HepG2 (cell line): ENCODE data around the gene ADAMTS16. TPM values are rescaled to one million over a fixed set of nuclear protein-coding genes. Genes with fewer than 3 reads are reported as not detected.

Source experiments
- ATAC-seq: fragments of 200-7000 bp; cut with Tn5 transposase; 3 replicates; pipeline ENCODE4 v1.9.1; 2020; ENCODE audit warnings: mild to moderate bottlenecking, moderate library complexity
- BruUV-seq: library from RNA; stranded (reverse); fragments of 400-500 nt; replicated peaks from 2 replicates; lab custom pipeline; 2021; lab: Mats Ljungman, UMichigan
- CTCF ChIA-PET: fragments of 300-600 bp; formaldehyde crosslinking; extraction: SDS; loops from one replicate; lab custom pipeline; 2021; ENCODE audit warnings: low total read pairs, inconsistent platforms, low intra/inter-chr PET ratio; lab: Yijun Ruan, JAX
- POLR2A ChIA-PET: fragments of 350-600 bp; sonication (Branson Sonifier 250); formaldehyde crosslinking; loops from one replicate; lab custom pipeline; 2020; ENCODE audit warnings: antibody characterized with exemption, inconsistent platforms; lab: Yijun Ruan, JAX
- DNase-seq: peaks from one replicate; pipeline ENCODE4 v3.0.0-alpha.2; 2015; ENCODE audit warnings: low spot score
- FAIRE-seq: peaks from 3 replicates; lab custom pipeline; 2011; peaks lifted over from hg19 to GRCh38; lab: Jason Lieb, UNC
- H2AFZ ChIP-seq: one replicate; pipeline ENCODE4 v1.6.1; 2011; ENCODE audit warnings: low read length, inconsistent platforms
- H3K27ac ChIP-seq: fragments of 300-600 bp; 3 replicates; pipeline ENCODE4 v1.8.0; 2011; ENCODE audit warnings: mixed run types, mild to moderate bottlenecking, mixed read lengths, low read length, inconsistent platforms; ENCODE audit not compliant: insufficient read depth; ENCODE audit errors: extremely low read length
- H3K27me3 ChIP-seq, 2 experiments: fragments of 200-600 bp in 1 of 2; 2 replicates in 1 of 2; 3 replicates in 1 of 2; pipeline versions ENCODE4 v1.6.0 to v1.8.0; 2011; ENCODE audit warnings: low read length in 2 of 2, mild to moderate bottlenecking in 2 of 2, moderate library complexity in 2 of 2, inconsistent platforms in 1 of 2; ENCODE audit not compliant: insufficient read depth in 2 of 2, control insufficient read depth in 1 of 2
- H3K36me3 ChIP-seq, 2 experiments: fragments of 200-600 bp in 1 of 2; replicated peaks in 1 of 2; 2 replicates in 1 of 2; 3 replicates in 1 of 2; pipeline versions ENCODE4 v1.5.1 to v1.8.0; 2011; ENCODE audit warnings: low read length in 2 of 2, inconsistent platforms in 1 of 2; ENCODE audit not compliant: insufficient read depth in 2 of 2, control insufficient read depth in 1 of 2
- H3K4me1 ChIP-seq: 2 replicates; pipeline ENCODE4 v1.5.1; 2012; ENCODE audit warnings: low read length, inconsistent platforms; ENCODE audit not compliant: insufficient read depth
- H3K4me2 ChIP-seq: 2 replicates; pipeline ENCODE4 v1.6.0; 2011; ENCODE audit warnings: low read depth, low read length, inconsistent platforms
- H3K4me3 ChIP-seq, 3 experiments: fragments of 200-600 bp in 1 of 3; sonication (generic), shearing (Covaris generic) in 1 of 3; replicated peaks in 1 of 3; 2 replicates each; pipeline ENCODE4 v1.5.1; 2011 to 2016; ENCODE audit warnings: low read length in 3 of 3, inconsistent platforms in 2 of 3, low read depth in 2 of 3, mild to moderate bottlenecking in 2 of 3, control low read depth in 1 of 3, mixed read lengths in 1 of 3; ENCODE audit not compliant: insufficient read depth in 1 of 3
- H3K79me2 ChIP-seq: one replicate; pipeline ENCODE4 v1.6.1; 2011; ENCODE audit warnings: low read length, inconsistent platforms; ENCODE audit not compliant: insufficient read depth
- H3K9ac ChIP-seq: 2 replicates; pipeline ENCODE4 v1.6.0; 2011; ENCODE audit warnings: mild to moderate bottlenecking, low read depth, low read length, inconsistent platforms; ENCODE audit not compliant: insufficient read depth
- H3K9me3 ChIP-seq: 2 replicates; pipeline ENCODE4 v1.5.1; 2012; ENCODE audit warnings: mild to moderate bottlenecking, low read length
- H4K20me1 ChIP-seq: 2 replicates; pipeline ENCODE4 v1.6.0; 2011; ENCODE audit warnings: inconsistent platforms, mild to moderate bottlenecking, low read length, moderate library complexity; ENCODE audit not compliant: insufficient read depth
- ARNT2 ChIP-seq: sonication (generic); formaldehyde crosslinking; IDR thresholded peaks from 2 replicates; pipeline ENCODE4 v1.8.0; 2022; ENCODE audit warnings: mild to moderate bottlenecking, low read depth, missing genetic modification reagents, moderate library complexity
- CAMTA2 ChIP-seq: sonication (generic); formaldehyde crosslinking; IDR thresholded peaks from 2 replicates; pipeline ENCODE4 v1.4.0; 2020; ENCODE audit warnings: mild to moderate bottlenecking, missing genetic modification reagents, borderline replicate concordance
- FOXA1 ChIP-seq, 2 experiments: fragments of 450-650 bp in 1 of 2; sonication (generic) in 1 of 2; formaldehyde crosslinking in 1 of 2; IDR thresholded peaks; 2 replicates each; pipeline versions ENCODE4 v1.4.0 to v1.6.1; 2016 to 2020; ENCODE audit warnings: missing genetic modification reagents in 1 of 2
- SIX1 ChIP-seq: sonication (generic); formaldehyde crosslinking; IDR thresholded peaks from 2 replicates; pipeline ENCODE4 v1.4.0; 2020; ENCODE audit warnings: missing genetic modification reagents, borderline replicate concordance
- SP5 ChIP-seq: IDR thresholded peaks from 2 replicates; pipeline ENCODE4 v1.6.1; 2016; ENCODE audit warnings: low read depth, borderline replicate concordance
- TBX3 ChIP-seq: fragments of 450-650 bp; IDR thresholded peaks from 2 replicates; pipeline ENCODE4 v1.6.1; 2017; ENCODE audit warnings: antibody characterized with exemption, mild to moderate bottlenecking, inconsistent platforms, borderline replicate concordance
- ZNF530 ChIP-seq: sonication (generic); formaldehyde crosslinking; IDR thresholded peaks from 2 replicates; pipeline ENCODE4 v1.5.0; 2020; ENCODE audit warnings: low read depth, mild to moderate bottlenecking, missing genetic modification reagents
- ZNF777 ChIP-seq: sonication (generic); formaldehyde crosslinking; IDR thresholded peaks from 2 replicates; pipeline ENCODE4 v1.4.0; 2020; ENCODE audit warnings: missing genetic modification reagents
- ZNF792 ChIP-seq: IDR thresholded peaks from 2 replicates; pipeline ENCODE4 v1.6.1; 2016
- WGBS: methylation state at CpG from one replicate; pipeline ENCODE4 v1.1.6; 2017; ENCODE audit warnings: low lambda C conversion rate; 5-methylcytosine and 5-hydroxymethylcytosine counted together
- in situ Hi-C: cut with HindIII; loops from 2 replicates; pipeline ENCODE4 v1.10.0; 2017; ENCODE audit warnings: low pct_unique_long_range_greater_than_20kb; ENCODE audit not compliant: extremely low pct_ligation_motif_present
- intact Hi-C: fragments of 100-400 bp; cut with micrococcal nuclease; formaldehyde crosslinking; loops from one replicate; pipeline ENCODE4 v1.10.0; 2022; ENCODE audit not compliant: unreplicated experiment
- polyA plus RNA-seq, 8 experiments: library from polyadenylated mRNA; depleted of rRNA in 3 of 8; stranded (reverse) in 7 of 8; unstranded in 1 of 8; fragments of >200 nt; fragmentation: Illumina TruSeq in 4 of 8; extraction: Trizol in 4 of 8; gene quantifications; 2 replicates each; pipeline versions ENCODE4 v1.2.1 to v1.2.3, GENCODE V29; 2011 to 2016; ENCODE audit warnings: low read depth in 4 of 8, missing spikeins in 1 of 8, mixed read lengths in 1 of 8; ENCODE audit not compliant: insufficient read depth in 1 of 8
- total RNA-seq, 5 experiments: library from RNA; depleted of rRNA; stranded (reverse); fragments of >200 nt; fragmentation: Illumina TruSeq; extraction: Trizol; gene quantifications; 2 replicates each; pipeline ENCODE4 v1.2.3, GENCODE V29; 2016; ENCODE audit warnings: low read depth in 1 of 5
- TF ChIP-seq, protein P1 (sequence below): IDR thresholded peaks from 2 replicates; pipeline ENCODE4 v1.6.1; 2016; ENCODE audit warnings: missing compliant biosample characterization, missing genetic modification reagents, borderline replicate concordance
- TF ChIP-seq, protein P2 (sequence below): sonication (generic); formaldehyde crosslinking; IDR thresholded peaks from 2 replicates; pipeline ENCODE4 v1.5.1; 2020; ENCODE audit warnings: mild to moderate bottlenecking, missing genetic modification reagents, moderate library complexity
- TF ChIP-seq, protein P3 (sequence below), 2 experiments: fragments of 450-650 bp in 1 of 2; sonication (generic) in 1 of 2; formaldehyde crosslinking; IDR thresholded peaks; 2 replicates each; pipeline versions ENCODE4 v1.5.0 to v1.8.0; 2020 to 2022; ENCODE audit warnings: mild to moderate bottlenecking in 1 of 2, missing genetic modification reagents in 1 of 2
- TF ChIP-seq, protein P4 (sequence below): sonication (generic); formaldehyde crosslinking; IDR thresholded peaks from 2 replicates; pipeline ENCODE4 v1.5.1; 2020; ENCODE audit warnings: missing genetic modification reagents, mild to moderate bottlenecking, borderline replicate concordance

ADAMTS16 gene
- total and polyA plus RNA-seq, 2 of the 13 experiments (the other 11 are each of a cell fraction or from before 2014, with no cell fraction given) = 0.02 to 0.03 TPM

DNA sequence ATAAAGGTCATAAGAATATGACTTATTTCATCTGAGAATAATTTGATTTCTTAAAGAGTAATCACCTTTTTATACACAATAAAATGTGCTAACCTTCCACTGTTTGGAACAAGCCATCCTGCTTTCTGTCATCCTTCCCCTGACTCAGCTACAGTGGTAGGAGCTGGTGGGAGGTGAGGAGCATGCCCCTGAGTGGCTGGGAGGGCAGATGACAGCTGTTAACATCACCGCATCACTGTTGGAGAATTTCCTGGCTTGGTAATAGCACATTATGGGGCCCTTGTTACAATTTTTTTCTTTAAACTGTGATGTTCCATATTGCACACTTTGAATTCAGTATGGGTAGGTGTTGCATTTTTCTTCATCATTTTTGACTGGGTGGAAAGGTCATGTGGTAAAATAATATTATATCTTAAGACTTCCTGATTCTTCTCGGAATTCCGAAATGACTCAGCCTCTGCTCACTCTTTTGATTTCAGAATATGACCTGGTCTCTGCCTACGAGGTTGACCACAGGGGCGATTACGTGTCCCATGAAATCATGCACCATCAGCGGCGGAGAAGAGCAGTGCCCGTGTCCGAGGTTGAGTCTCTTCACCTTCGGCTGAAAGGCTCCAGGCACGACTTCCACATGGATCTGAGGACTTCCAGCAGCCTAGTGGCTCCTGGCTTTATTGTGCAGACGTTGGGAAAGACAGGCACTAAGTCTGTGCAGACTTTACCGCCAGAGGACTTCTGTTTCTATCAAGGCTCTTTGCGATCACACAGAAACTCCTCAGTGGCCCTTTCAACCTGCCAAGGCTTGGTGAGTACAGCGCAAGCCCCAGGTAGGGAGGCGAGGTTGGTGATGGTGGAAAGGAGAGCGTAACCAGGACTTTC lies 5.8 kb downstream of the ADAMTS16 start:
- BruUV-seq = no TSS peak
- intact Hi-C loops (no loop called here), in situ Hi-C loops (loop anchor here (25.0 kb wide), 1 partner anchor 266 kb away; the partner anchor contains the start of gene ICE1)
- Histone ChIP-seq H3K36me3 (no peaks in the 10 kb centered on the region), H3K4me1 (peaks cover 5% of the 10 kb centered on the region; the same call in 1 of the 2 replicates), H2AFZ (no peak overlapping the region), H3K27ac (no peak overlapping the region), H4K20me1 (no peaks in the 10 kb centered on the region), H3K79me2 (no peaks in the 10 kb centered on the region), H3K4me3 (no peak overlapping the region), H3K4me2 (no peak overlapping the region), H3K9me3 (peaks cover 5% of the 10 kb centered on the region; the same call in 1 of the 2 replicates), H3K27me3 (peaks cover 0 to 7% of the 10 kb centered on the region in 2 experiments; a peak in 3 of 5 replicates), H3K9ac (no peak overlapping the region)
- DNase-seq = no peak
- FAIRE-seq = no peak
- ChIA-PET POLR2A (no interaction called here), CTCF (no interaction called here)
- no peak for ATAC-seq
- 69% methylated on average over 18 of the region's 18 CpGs for WGBS
- TF ChIP-seq, protein P1, sequence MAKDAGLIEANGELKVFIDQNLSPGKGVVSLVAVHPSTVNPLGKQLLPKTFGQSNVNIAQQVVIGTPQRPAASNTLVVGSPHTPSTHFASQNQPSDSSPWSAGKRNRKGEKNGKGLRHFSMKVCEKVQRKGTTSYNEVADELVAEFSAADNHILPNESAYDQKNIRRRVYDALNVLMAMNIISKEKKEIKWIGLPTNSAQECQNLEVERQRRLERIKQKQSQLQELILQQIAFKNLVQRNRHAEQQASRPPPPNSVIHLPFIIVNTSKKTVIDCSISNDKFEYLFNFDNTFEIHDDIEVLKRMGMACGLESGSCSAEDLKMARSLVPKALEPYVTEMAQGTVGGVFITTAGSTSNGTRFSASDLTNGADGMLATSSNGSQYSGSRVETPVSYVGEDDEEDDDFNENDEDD (CRISPR knock-in tag) = no peak
- TF ChIP-seq CAMTA2 (CRISPR knock-in tag) = no peak
- TF ChIP-seq SP5 (CRISPR knock-in tag) = no peak
- TF ChIP-seq, protein P2, sequence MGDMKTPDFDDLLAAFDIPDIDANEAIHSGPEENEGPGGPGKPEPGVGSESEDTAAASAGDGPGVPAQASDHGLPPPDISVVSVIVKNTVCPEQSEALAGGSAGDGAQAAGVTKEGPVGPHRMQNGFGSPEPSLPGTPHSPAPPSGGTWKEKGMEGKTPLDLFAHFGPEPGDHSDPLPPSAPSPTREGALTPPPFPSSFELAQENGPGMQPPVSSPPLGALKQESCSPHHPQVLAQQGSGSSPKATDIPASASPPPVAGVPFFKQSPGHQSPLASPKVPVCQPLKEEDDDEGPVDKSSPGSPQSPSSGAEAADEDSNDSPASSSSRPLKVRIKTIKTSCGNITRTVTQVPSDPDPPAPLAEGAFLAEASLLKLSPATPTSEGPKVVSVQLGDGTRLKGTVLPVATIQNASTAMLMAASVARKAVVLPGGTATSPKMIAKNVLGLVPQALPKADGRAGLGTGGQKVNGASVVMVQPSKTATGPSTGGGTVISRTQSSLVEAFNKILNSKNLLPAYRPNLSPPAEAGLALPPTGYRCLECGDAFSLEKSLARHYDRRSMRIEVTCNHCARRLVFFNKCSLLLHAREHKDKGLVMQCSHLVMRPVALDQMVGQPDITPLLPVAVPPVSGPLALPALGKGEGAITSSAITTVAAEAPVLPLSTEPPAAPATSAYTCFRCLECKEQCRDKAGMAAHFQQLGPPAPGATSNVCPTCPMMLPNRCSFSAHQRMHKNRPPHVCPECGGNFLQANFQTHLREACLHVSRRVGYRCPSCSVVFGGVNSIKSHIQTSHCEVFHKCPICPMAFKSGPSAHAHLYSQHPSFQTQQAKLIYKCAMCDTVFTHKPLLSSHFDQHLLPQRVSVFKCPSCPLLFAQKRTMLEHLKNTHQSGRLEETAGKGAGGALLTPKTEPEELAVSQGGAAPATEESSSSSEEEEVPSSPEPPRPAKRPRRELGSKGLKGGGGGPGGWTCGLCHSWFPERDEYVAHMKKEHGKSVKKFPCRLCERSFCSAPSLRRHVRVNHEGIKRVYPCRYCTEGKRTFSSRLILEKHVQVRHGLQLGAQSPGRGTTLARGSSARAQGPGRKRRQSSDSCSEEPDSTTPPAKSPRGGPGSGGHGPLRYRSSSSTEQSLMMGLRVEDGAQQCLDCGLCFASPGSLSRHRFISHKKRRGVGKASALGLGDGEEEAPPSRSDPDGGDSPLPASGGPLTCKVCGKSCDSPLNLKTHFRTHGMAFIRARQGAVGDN (CRISPR knock-in tag) = no peak
- no peak for TF ChIP-seq SIX1 (CRISPR knock-in tag)
- TF ChIP-seq ZNF777 (CRISPR knock-in tag) = no peak
- TF ChIP-seq FOXA1 (IDR thresholded peaks at IDR 0.05) = no peak
- no peak for TF ChIP-seq FOXA1 (CRISPR knock-in tag; IDR thresholded peaks at IDR 0.05)
- no peak for TF ChIP-seq ZNF792 (CRISPR knock-in tag)
- TF ChIP-seq, protein P3, sequence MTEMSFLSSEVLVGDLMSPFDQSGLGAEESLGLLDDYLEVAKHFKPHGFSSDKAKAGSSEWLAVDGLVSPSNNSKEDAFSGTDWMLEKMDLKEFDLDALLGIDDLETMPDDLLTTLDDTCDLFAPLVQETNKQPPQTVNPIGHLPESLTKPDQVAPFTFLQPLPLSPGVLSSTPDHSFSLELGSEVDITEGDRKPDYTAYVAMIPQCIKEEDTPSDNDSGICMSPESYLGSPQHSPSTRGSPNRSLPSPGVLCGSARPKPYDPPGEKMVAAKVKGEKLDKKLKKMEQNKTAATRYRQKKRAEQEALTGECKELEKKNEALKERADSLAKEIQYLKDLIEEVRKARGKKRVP (CRISPR knock-in tag; IDR thresholded peaks at IDR 0.05) = no peak
- TF ChIP-seq, protein P4, sequence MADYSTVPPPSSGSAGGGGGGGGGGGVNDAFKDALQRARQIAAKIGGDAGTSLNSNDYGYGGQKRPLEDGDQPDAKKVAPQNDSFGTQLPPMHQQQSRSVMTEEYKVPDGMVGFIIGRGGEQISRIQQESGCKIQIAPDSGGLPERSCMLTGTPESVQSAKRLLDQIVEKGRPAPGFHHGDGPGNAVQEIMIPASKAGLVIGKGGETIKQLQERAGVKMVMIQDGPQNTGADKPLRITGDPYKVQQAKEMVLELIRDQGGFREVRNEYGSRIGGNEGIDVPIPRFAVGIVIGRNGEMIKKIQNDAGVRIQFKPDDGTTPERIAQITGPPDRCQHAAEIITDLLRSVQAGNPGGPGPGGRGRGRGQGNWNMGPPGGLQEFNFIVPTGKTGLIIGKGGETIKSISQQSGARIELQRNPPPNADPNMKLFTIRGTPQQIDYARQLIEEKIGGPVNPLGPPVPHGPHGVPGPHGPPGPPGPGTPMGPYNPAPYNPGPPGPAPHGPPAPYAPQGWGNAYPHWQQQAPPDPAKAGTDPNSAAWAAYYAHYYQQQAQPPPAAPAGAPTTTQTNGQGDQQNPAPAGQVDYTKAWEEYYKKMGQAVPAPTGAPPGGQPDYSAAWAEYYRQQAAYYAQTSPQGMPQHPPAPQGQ (CRISPR knock-in tag) = no peak
- no peak for TF ChIP-seq ZNF530
- no peak for TF ChIP-seq TBX3
- TF ChIP-seq ARNT2 (CRISPR knock-in tag) = no peak
